Activated T-helper 17 cell treated with anti-CD3 and anti-CD28 coated beads, Interleukin-2, amount 50 U/mL, for 72 hours (primary cell): ENCODE results near the gene MYLK2. TPM values are rescaled to one million over a fixed set of nuclear protein-coding genes. Genes with fewer than 3 reads are reported as not detected.

Experiments used
- ATAC-seq: fragments of 150-1000 bp; cut with Tn5 transposase; replicated peaks from 2 replicates; pipeline ENCODE4 v1.10.0; 2021; ENCODE audit warnings: mild to moderate bottlenecking, moderate library complexity
- H3K27ac Mint-ChIP-seq: one replicate; pipeline ENCODE4 v1.8.0; 2022; ENCODE audit warnings: mixed read lengths
- H3K27me3 Mint-ChIP-seq: one replicate; pipeline ENCODE4 v1.8.0; 2022; ENCODE audit warnings: mixed read lengths
- H3K36me3 Mint-ChIP-seq: one replicate; pipeline ENCODE4 v1.8.0; 2022; ENCODE audit warnings: low read depth, mild to moderate bottlenecking, mixed read lengths
- H3K4me1 Mint-ChIP-seq: one replicate; pipeline ENCODE4 v1.8.0; 2022; ENCODE audit warnings: mixed read lengths
- H3K4me3 Mint-ChIP-seq: one replicate; pipeline ENCODE4 v1.8.0; 2022; ENCODE audit warnings: mild to moderate bottlenecking, mixed read lengths
- H3K9me3 Mint-ChIP-seq: one replicate; pipeline ENCODE4 v1.8.0; 2022; ENCODE audit warnings: mixed read lengths
- total RNA-seq, 2 donors: library from RNA; stranded (reverse); gene quantifications; one replicate each; pipeline ENCODE4 v1.2.3, GENCODE V29; 2022

The MYLK2 gene
- total RNA-seq, 2 donors from 2014 or later = 0.40 to 0.86 TPM

DNA sequence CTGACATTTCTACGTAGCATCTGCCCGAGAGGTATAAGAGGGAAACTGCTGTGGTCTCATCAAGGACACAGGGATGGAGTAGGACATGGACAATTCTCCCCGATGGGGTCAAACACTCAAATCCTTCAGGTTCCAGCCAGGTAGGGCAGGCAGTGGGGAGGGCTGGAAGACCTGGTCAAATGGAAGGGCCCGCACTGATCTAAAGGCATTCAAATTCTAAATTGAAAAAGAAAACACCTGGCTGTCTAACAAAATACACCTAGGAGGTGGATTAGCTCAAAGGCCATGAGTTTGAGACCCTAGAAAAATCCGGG, 43.0 kb downstream of the MYLK2 start:
- H3K4me1 Mint-ChIP-seq = peaks cover 5% of the 10 kb centered on the region
- H3K9me3 Mint-ChIP-seq = no peaks in the 10 kb centered on the region
- peak overlapping the region; percentile 64 for H3K4me3 Mint-ChIP-seq
- H3K27me3 Mint-ChIP-seq = peaks cover 17% of the 10 kb centered on the region
- peak overlapping the region; percentile 16 for H3K27ac Mint-ChIP-seq
- H3K36me3 Mint-ChIP-seq = no peaks in the 10 kb centered on the region
- no peak for ATAC-seq

DNA sequence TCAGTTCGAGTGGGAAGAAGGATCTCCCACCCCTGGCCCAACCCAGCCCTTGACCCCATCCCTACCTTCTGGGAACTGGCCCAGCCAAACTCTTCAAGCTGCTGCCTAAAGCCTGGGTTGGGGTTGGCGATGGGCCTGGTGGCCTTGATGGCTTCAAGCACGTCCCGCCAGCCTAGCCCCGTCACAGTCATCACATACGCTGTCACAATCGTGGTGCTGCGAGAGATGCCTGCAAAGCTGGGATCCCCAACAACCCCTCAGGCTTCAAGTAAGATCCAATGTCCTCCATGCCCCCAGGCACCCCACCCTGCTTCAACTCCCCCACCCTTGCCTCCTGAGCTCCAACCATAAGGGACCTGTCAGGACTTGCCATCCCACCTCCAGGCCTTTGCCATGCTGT, 43.4 kb downstream of the MYLK2 start:
- no peak for ATAC-seq
- H3K27me3 Mint-ChIP-seq = peaks cover 14% of the 10 kb centered on the region
- H3K27ac Mint-ChIP-seq = no peak overlapping the region
- H3K9me3 Mint-ChIP-seq = no peaks in the 10 kb centered on the region
- no peaks in the 10 kb centered on the region for H3K36me3 Mint-ChIP-seq
- H3K4me1 Mint-ChIP-seq = peaks cover 5% of the 10 kb centered on the region
- peak overlapping the region; percentile 64 for H3K4me3 Mint-ChIP-seq

DNA sequence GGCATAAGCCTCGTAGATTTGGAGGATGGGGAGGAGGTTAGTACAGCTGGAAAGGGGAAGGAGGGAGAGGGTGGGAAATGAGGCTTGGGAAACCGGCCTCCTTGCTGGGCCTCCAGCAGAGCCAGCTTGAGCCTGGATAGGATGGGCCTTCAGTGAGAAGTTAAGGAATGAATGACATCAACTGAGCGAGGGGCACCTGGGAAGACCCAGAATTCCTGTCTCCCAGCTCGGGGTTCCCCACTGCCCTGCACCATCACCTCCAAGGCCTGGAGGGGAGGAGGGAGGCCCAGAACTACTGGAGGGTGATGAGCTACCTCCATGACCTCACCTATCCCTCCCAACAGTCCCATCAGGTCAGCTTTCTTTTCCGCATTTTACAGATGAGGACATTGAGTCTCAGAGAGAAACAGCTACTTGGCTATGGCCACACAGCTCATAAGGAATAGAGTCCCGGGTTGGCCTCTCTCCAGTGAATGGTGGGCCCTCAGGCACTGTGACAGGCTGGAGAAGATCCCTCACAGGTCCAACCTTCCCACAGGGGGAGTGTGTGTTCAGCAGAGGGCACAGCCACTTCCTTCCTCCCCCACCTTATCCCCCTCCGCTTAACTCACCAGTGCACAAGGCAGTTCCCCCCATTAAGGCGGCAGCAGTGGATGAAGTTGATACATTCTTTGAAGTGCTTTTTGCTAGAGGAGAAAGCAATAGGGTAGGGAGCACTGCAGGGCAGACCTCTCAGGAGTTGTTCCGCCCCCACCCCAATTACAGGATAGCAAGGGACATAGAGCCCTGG, 44.3 kb downstream of the MYLK2 start:
- ATAC-seq = no peak
- Mint-ChIP-seq H3K36me3 (no peaks in the 10 kb centered on the region), H3K4me3 (no peak overlapping the region), H3K9me3 (no peaks in the 10 kb centered on the region), H3K27me3 (peaks cover 11% of the 10 kb centered on the region), H3K4me1 (peaks cover 5% of the 10 kb centered on the region), H3K27ac (no peak overlapping the region)

DNA sequence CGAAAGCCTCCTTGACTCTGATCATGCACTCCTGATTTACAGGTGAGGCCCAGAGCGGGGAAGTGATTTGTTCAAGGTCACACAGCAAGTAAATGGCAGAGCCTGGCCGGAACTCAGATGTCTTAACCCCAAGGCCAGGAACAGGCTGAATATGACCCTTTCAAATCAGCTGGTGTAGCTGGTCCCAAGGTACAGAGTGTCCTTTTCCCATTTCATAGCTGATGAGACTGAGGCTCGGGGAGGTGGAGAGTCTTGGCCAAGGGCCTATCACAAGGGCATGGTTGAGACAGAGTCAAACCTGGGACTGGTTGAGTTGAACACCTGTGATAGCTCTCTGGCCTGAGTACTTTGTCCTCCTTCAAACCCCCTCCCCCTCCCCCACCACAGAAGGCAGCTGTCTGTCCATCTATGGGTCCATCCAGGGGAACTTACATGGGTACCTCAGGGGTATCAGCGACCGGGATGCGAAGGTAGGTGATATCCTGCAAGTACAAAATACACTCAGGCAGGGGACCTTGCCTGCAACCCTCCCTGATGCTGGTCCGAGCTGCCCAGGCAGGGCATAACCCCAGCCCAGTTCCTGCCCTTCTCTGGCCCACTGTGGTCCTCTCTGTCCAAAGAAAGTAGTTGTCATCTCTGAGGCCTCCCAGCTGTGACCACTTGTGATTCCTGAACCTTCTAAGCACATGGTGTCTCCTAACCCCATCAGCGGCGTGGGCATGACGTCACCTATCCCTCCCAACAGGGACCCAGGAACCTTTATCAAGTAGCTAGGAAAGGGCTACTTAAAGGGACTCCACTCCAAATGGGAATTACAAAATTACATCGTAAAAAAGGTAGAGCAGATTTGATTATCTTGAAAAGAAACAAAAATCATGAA, 45.6 kb downstream of the MYLK2 start:
- no peaks in the 10 kb centered on the region for H3K9me3 Mint-ChIP-seq
- H3K4me3 Mint-ChIP-seq = no peak overlapping the region
- peaks cover 8% of the 10 kb centered on the region for H3K4me1 Mint-ChIP-seq
- peaks cover 18% of the 10 kb centered on the region for H3K27me3 Mint-ChIP-seq
- no peak overlapping the region for H3K27ac Mint-ChIP-seq
- ATAC-seq = no peak
- H3K36me3 Mint-ChIP-seq = peaks cover 5% of the 10 kb centered on the region

DNA sequence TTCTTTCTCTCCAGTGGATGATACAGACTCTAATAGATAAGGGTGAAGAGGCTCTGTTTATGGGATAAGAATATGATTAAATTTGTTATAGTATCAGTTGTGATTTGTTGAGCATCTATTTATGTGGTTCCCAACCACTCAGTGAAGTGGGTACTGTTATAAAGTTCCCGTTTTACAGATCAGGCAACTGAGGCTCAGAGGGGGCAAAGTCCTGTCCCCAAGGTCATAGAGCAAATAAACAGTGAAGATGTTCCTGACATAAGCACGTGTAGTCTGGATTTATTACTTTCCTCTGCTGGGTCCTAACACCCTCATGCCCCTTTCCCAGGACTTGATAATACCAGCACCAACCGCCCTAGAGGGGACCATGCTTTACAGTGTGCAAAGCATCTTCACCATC, 47.1 kb downstream of the MYLK2 start:
- Mint-ChIP-seq H3K4me3 (no peak overlapping the region), H3K27ac (no peak overlapping the region), H3K9me3 (no peaks in the 10 kb centered on the region), H3K4me1 (peaks cover 16% of the 10 kb centered on the region), H3K36me3 (peaks cover 13% of the 10 kb centered on the region), H3K27me3 (peaks cover 20% of the 10 kb centered on the region)
- no peak for ATAC-seq

DNA sequence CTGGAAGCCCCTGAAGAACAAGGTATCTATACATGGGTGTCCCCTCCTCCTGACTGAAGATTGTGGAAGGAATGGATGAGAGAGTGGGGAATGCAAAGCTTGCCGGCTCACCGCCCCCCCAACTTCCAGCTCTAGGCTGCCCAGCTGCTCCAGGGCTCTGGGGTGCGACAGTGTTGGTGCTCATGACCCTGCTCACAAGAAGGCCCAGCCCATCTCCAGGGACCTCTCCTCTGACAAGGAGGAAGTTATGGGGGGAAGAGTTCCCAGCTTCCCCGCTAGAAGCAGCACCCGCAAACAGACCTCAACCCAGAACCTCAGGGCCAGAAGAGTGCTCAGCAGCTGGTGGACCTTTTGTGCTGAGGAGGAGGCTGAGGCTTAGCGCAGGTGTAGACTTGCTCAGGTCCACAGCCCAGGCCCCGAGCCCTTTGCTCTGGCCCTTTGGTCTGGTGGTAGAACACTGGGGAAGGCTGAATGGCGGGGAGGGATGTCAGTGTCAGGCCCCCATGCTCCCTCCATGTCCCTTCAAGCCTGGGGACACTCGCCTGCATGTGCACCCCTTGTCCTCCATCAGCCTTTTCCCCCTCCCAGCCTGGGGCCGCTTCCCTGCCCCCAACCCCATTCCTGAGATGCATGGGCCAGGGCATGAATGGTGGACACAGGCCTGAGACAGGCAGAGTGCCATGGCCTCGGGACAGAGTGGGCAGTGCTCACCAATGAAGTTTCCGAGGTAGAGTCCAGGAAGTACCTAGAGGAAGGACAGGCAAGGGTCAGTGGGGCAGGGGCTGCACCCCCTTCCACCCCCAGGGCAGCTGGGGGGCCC, 49.9 kb downstream of the MYLK2 start:
- Mint-ChIP-seq H3K4me1 (peaks cover 11% of the 10 kb centered on the region), H3K27ac (peak overlapping the region; percentile 79), H3K36me3 (peaks cover 13% of the 10 kb centered on the region), H3K9me3 (no peaks in the 10 kb centered on the region), H3K4me3 (peak overlapping the region; percentile 85), H3K27me3 (peaks cover 29% of the 10 kb centered on the region)
- ATAC-seq = no peak

DNA sequence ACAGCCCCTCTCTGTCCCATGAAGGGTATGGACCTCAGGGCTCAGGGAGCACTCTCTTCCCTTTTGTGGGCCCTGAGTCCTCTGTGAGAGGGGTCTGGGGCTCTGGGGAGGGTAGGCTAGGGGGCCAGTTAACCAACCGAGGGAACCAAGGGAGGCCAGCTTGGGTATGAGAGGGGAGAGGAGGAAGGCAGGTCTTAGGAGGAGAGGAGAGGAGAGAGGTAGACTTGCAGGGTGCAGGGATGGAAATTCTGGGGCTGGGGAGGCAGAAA, 50.5 kb downstream of the MYLK2 start:
- peak overlapping the region; percentile 79 for H3K27ac Mint-ChIP-seq
- peaks cover 30% of the 10 kb centered on the region for H3K27me3 Mint-ChIP-seq
- H3K36me3 Mint-ChIP-seq = peaks cover 13% of the 10 kb centered on the region
- H3K9me3 Mint-ChIP-seq = no peaks in the 10 kb centered on the region
- H3K4me1 Mint-ChIP-seq = peaks cover 11% of the 10 kb centered on the region
- ATAC-seq = no peak
- H3K4me3 Mint-ChIP-seq = peak overlapping the region; percentile 85

DNA sequence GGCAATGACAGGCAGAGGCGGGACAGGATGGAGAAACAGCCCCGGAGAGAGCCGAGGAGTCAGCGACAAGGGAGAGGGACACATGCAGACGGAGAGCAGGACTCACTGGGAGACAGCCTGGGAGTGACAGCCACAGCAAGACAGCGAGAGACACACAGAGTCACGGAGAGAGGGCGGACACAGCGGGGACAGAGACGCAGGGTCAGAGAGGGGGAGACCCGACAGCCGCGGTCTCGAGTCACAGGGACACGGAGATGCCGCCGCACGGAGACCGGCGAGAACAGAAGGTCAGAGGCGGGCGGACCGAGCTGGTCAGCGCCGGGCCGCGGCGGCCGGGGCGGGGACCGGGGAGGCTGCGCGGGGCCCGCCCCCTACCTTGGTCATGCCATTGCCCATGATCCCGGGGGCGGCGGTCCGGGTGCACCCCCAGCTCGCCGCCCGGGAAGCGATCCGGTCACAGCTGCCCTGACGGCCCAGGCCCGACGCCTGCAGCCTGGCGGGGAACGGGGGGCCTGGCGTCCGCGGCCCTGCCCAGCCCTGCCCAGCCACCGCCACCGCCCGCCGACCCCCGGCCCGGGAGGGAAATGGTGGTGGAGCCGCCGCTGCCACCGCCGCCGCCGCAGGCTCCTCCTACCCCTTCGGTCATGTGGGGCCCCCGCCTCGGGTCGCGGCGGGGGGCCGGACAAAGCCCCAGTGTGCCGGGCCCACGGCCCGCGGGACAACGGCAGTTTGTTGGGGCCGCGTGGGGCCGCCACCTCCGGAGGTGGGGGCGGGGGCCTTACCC, 51.0 kb downstream of the MYLK2 start, which contains the start of the genes DUSP15 and TTLL9:
TSS of gene DUSP15 (minus strand) at position 586 of the 784 bp plus-strand sequence. CDS start at position 396, 190 bp downstream.
TSS of gene TTLL9 (plus strand) at position 693 of the 784 bp plus-strand sequence. CDS start 493 bp downstream, outside the sequence.
- Mint-ChIP-seq H3K4me1 (peaks cover 11% of the 10 kb centered on the region), H3K4me3 (peak within 1 kb of the TSS; percentile 85), H3K27me3 (peaks cover 30% of the 10 kb centered on the region), H3K9me3 (no peaks in the 10 kb centered on the region), H3K27ac (peak within 1 kb of the TSS; percentile 79), H3K36me3 (peaks cover 13% of the 10 kb centered on the region)
- ATAC-seq = peak; percentile 54

DNA sequence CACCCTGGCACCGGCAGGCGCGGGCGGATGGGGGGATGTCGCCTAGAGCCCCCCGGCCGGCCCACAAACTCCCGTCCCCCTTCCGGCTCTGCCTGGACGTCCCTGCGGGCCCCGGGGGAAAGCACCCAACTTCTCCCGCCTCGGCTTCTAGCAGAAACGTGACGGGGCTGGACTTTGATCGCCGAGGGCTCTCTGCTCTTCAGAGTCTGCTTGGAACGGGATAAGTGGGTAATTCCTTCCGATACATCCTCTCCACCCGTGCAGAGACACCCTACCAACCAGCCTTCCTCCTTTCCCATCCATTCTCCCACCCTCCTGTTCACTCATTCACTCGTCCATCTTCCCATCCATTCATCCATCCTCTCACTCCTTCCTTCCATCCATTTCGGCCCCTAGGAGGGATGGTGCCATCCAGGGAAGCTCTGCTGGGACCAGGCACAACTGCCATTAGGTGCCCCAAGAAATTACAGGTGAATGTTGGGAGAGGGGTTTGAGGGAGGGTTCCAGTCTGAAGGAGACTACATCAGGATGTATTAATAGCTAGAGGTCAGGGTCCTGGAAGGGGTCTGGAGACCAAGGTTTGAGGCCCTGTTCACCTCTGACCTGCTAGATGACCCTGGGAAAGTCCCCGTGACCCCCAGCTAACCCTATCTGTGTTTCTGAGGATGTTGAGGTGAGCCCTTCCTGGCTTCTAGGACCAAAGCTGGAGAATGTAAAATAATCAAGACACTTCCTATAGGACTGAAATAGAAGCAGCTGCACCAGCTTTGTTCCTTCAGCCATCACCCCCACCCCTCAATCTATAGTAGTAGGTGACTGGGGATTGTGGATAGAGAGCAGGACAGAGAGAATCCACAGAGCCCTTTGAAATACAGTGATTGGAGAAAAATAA, 51.8 kb downstream of the MYLK2 start:
- Mint-ChIP-seq H3K4me1 (peaks cover 11% of the 10 kb centered on the region), H3K9me3 (no peaks in the 10 kb centered on the region), H3K4me3 (peak overlapping the region; percentile 85), H3K27ac (peak overlapping the region; percentile 71), H3K27me3 (peaks cover 30% of the 10 kb centered on the region), H3K36me3 (peaks cover 13% of the 10 kb centered on the region)
- ATAC-seq = no peak

DNA sequence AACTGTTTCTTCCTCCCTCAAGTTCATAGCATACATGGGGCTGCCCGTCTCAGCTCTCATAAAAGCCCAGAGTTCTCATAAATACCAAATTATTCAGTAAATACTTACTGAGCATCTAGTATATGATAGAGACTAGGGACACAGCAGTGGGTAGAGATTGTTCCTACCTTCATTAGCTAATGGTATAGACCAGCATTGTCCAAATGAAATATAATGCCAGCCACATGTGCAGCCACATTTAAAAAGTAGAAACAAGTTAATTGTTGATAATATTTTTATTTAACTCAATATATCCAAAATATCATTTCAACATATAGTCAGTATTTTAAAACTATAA, 52.4 kb downstream of the MYLK2 start:
- H3K27me3 Mint-ChIP-seq = peaks cover 30% of the 10 kb centered on the region
- no peak overlapping the region for H3K4me3 Mint-ChIP-seq
- no peak overlapping the region for H3K27ac Mint-ChIP-seq
- peaks cover 13% of the 10 kb centered on the region for H3K36me3 Mint-ChIP-seq
- no peaks in the 10 kb centered on the region for H3K9me3 Mint-ChIP-seq
- ATAC-seq = no peak
- peaks cover 11% of the 10 kb centered on the region for H3K4me1 Mint-ChIP-seq

DNA sequence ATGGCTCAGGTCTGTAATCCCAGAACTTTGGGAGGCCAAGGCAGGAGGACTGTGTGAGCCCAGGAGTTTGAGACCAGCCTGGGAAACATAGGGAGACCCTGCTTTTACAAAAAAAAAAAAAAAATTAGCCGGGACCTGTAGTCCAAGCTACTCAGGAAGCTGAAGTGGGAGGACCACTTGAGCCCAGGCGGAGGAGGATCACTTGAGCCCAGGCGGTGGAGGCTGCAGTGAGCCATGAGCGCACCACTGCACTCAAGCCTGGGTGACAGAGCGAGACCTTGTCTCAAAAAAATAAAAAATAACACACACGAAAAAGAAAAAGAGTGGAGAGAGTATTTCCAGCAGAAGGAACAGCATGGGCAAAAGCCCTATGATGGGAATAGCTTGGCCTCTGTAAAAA, 53.2 kb downstream of the MYLK2 start:
- no peak for ATAC-seq
- Mint-ChIP-seq H3K4me1 (peaks cover 11% of the 10 kb centered on the region), H3K9me3 (no peaks in the 10 kb centered on the region), H3K36me3 (peaks cover 13% of the 10 kb centered on the region), H3K27ac (no peak overlapping the region), H3K27me3 (peaks cover 30% of the 10 kb centered on the region), H3K4me3 (no peak overlapping the region)

DNA sequence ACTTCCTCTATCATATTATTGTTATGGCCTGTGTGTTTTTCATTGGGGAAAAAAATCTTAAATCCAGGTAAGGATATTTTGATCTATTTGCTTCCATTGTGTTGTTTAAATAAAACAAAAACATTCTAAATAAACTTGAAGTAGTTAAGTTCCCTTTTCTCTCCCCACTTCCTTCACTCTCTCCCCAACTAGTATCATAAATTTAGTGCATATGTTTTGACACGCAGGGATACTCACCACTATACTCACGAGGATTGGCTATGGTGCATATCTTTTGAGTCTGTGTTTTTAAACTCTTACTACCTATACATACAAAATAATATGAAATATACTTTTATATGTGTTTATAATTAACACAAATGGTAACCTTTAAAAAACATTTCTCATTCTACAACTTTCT, 56.5 kb downstream of the MYLK2 start:
- Mint-ChIP-seq H3K4me3 (no peak overlapping the region), H3K27me3 (peaks cover 20% of the 10 kb centered on the region), H3K9me3 (no peaks in the 10 kb centered on the region), H3K4me1 (peaks cover 5% of the 10 kb centered on the region), H3K27ac (no peak overlapping the region), H3K36me3 (peaks cover 6% of the 10 kb centered on the region)
- ATAC-seq = no peak

DNA sequence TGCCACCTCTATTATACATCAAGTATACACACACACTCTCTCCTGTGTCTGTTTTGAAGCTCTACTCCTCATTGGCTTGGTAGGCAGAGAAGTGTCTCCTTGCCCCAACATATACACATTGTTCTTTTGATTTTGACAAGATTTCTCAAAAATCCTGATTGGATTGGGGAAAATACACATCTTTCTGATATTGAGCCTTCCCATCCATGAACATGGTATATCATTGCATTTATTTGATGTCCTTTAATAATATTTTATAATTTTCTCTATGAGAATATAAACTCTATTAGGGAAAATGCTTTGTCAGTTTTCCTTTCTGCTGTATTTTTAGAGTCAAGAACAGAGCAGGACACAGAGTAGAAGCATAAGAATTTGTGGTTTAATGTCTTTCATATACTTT, 58.5 kb downstream of the MYLK2 start:
- no peaks in the 10 kb centered on the region for H3K36me3 Mint-ChIP-seq

More for the DNA sequence above, 58.5 kb downstream of the MYLK2 start:
- no peaks in the 10 kb centered on the region for H3K9me3 Mint-ChIP-seq
- peaks cover 3% of the 10 kb centered on the region for H3K27me3 Mint-ChIP-seq
- H3K27ac Mint-ChIP-seq = no peak overlapping the region
- no peak overlapping the region for H3K4me3 Mint-ChIP-seq
- no peak for ATAC-seq
- no peaks in the 10 kb centered on the region for H3K4me1 Mint-ChIP-seq
